Activated gamma-delta T cell treated with anti-CD3 and anti-CD28 coated beads, Interleukin-2, amount 50 U/mL, for 16 hours (primary cell): ENCODE data around the gene IL12RB1.
"Not testable (repeated sequence)": the region's sequence is repeated elsewhere in the genome, so short reads cannot be mapped to it uniquely, and the experiment has no call there.

Source experiments
- DNase-seq: peaks from one replicate; pipeline ENCODE4 v3.0.0-alpha.2; 2020; ENCODE audit warnings: low read depth

IL12RB1 gene

GRCh38 chr19:18045307-18046050 lies 41.3 kb downstream of the IL12RB1 start:
- no peak for DNase-seq

- DNase-seq, result peak; percentile 80
Observed at GRCh38 chr19:18044825-18045304, 41.9 kb downstream of the IL12RB1 start.

- no peak for DNase-seq
Observed at GRCh38 chr19:18043676-18044075, 43.1 kb downstream of the IL12RB1 start.

GRCh38 chr19:18041054-18041453 lies 45.7 kb downstream of the IL12RB1 start:
- DNase-seq, result no peak

- DNase-seq, result not testable (repeated sequence)
Observed at GRCh38 chr19:18032102-18032501, 54.6 kb downstream of the IL12RB1 start.

- not testable (repeated sequence) for DNase-seq
Observed at GRCh38 chr19:18031401-18031800, 55.3 kb downstream of the IL12RB1 start.

- DNase-seq, result no peak
Observed at GRCh38 chr19:18029617-18030338, 57.0 kb downstream of the IL12RB1 start.

GRCh38 chr19:18027151-18027550 lies 59.6 kb downstream of the IL12RB1 start:
- no peak for DNase-seq

- no peak for DNase-seq
Observed at GRCh38 chr19:18023622-18024251, 63.0 kb downstream of the IL12RB1 start.

- peak; percentile 62 for DNase-seq
Observed at GRCh38 chr19:18021121-18021755, 65.5 kb downstream of the IL12RB1 start.

- no peak for DNase-seq
Observed at GRCh38 chr19:18020212-18021085, 66.3 kb downstream of the IL12RB1 start.

GRCh38 chr19:18017275-18018083 lies 69.3 kb downstream of the IL12RB1 start:
- DNase-seq, result no peak

GRCh38 chr19:18016209-18016910 lies 70.4 kb downstream of the IL12RB1 start:
- no peak for DNase-seq

GRCh38 chr19:18014197-18014596 lies 72.5 kb downstream of the IL12RB1 start:
- no peak for DNase-seq

GRCh38 chr19:18013210-18014111 lies 73.3 kb downstream of the IL12RB1 start:
- no peak for DNase-seq

- DNase-seq, result no peak
Observed at GRCh38 chr19:18010149-18010548, 76.6 kb downstream of the IL12RB1 start.

GRCh38 chr19:18009412-18010066 lies 77.2 kb downstream of the IL12RB1 start:
- no peak for DNase-seq
